Measurements from ENCODE around the gene ANXA2R. TPM values are rescaled to one million over a fixed set of nuclear protein-coding genes. Genes with fewer than 3 reads are reported as not detected.
A peak's percentile ranks its signal among the peaks of the same experiment; 100 is the strongest.

The ANXA2R gene
- total RNA-seq, 1 experiment from 2014 or later: 0.20 TPM

DNA sequence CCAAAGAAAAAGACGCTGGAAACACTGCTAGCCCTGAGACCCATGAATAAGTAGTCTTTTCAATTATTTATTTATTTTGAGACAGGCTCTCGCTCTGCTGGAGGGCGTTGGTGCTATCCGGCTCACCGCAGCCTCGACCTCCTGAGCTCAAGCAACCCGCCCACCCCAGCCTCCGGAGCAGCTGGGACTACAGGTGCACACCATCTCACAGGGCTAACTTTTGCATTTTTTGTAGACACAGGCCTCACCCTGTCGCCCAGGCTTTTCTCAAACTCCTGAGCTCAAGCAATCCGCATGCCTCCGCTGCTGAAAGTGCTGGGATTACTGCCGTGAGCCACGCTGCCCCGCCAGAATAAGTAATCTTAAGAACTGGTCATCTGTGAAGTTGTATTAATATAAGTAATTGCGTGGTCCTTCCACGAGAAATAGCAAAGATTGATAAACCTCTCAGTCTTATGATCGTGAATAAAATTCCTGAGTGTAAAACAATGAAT, 1.6 kb downstream of the ANXA2R start:
- no peak overlapping the region for H4K91ac ChIP-seq (ENCODE audit: insufficient read length, low read depth, low read length)
- H2BK12ac ChIP-seq (ENCODE audit: insufficient read length, low read depth, low read length): no peak overlapping the region
- no peak overlapping the region for H3K27ac ChIP-seq (ENCODE audit: insufficient read length, low read depth, low read length)
- no peak overlapping the region for H2BK5ac ChIP-seq (ENCODE audit: insufficient read length, low read length)
- no peak overlapping the region for H2AFZ ChIP-seq (ENCODE audit: low read length)
- no peak overlapping the region for H3K14ac ChIP-seq (ENCODE audit: insufficient read depth, low read length)
- H3K23me2 ChIP-seq (ENCODE audit: insufficient read length, low read depth, low read length, poor library complexity, severe bottlenecking): peaks cover 11% of the 10 kb centered on the region
- no peak overlapping the region for H3K18ac ChIP-seq (ENCODE audit: insufficient read length, low read depth, low read length)
- no peak overlapping the region for H3K4ac ChIP-seq (ENCODE audit: low read depth, low read length)
- Mint-ChIP-seq H3K27me3 (ENCODE audit: low read depth) (peaks cover 99% of the 10 kb centered on the region), H3K27ac (no peak overlapping the region), H3K4me3 (no peak overlapping the region), H3K4me1 (peaks cover 38 to 42% of the 10 kb centered on the region in 2 experiments), H3K9me3 (peaks cover 0 to 5% of the 10 kb centered on the region in 2 experiments; a peak in 2 of 5 replicates), H3K36me3 (ENCODE audit: insufficient read depth in 1 of 3, low read depth in 3 of 3) (no peaks in the 10 kb centered on the region; a peak in 1 of 7 replicates)
- peaks cover 2% of the 10 kb centered on the region; the same call in 1 of the 2 replicates for H3K4me1 ChIP-seq (ENCODE audit: insufficient read depth, low read length)
- no peak overlapping the region for H2BK15ac ChIP-seq (ENCODE audit: low read depth, low read length)
- H4K8ac ChIP-seq (replicated peaks; ENCODE audit: insufficient read length, low read depth, low read length): no peak overlapping the region
- H3K56ac ChIP-seq (ENCODE audit: insufficient read length, low read depth, low read length): no peak overlapping the region
- peak; percentile 35 for DNase-seq
- no peaks in the 10 kb centered on the region for H3K9me3 ChIP-seq (ENCODE audit: control insufficient read depth, low read depth, low read length)
- H3K4me2 ChIP-seq (ENCODE audit: insufficient read depth, insufficient read length, low read length): no peak overlapping the region
- H3T11ph ChIP-seq (ENCODE audit: low read length): no peak overlapping the region
- H3K79me1 ChIP-seq (ENCODE audit: insufficient read depth, low read depth, low read length, poor library complexity, severe bottlenecking): no peaks in the 10 kb centered on the region
- no CpG with 5 or more reads among the region's 17 CpGs for WGBS (ENCODE audit: extremely low coverage, insufficient read length, low lambda C conversion rate)
- no peak overlapping the region for H2AK5ac ChIP-seq (ENCODE audit: insufficient read length, low read length)
- H2BK120ac ChIP-seq (ENCODE audit: low read depth, low read length, poor library complexity, severe bottlenecking): no peak overlapping the region
- no peak overlapping the region for H4K5ac ChIP-seq (ENCODE audit: insufficient read length, low read depth, low read length)
- TF ChIP-seq, protein P1, sequence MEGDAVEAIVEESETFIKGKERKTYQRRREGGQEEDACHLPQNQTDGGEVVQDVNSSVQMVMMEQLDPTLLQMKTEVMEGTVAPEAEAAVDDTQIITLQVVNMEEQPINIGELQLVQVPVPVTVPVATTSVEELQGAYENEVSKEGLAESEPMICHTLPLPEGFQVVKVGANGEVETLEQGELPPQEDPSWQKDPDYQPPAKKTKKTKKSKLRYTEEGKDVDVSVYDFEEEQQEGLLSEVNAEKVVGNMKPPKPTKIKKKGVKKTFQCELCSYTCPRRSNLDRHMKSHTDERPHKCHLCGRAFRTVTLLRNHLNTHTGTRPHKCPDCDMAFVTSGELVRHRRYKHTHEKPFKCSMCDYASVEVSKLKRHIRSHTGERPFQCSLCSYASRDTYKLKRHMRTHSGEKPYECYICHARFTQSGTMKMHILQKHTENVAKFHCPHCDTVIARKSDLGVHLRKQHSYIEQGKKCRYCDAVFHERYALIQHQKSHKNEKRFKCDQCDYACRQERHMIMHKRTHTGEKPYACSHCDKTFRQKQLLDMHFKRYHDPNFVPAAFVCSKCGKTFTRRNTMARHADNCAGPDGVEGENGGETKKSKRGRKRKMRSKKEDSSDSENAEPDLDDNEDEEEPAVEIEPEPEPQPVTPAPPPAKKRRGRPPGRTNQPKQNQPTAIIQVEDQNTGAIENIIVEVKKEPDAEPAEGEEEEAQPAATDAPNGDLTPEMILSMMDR (conservative IDR thresholded peaks at IDR 0.05): no peak
- peaks cover 91% of the 10 kb centered on the region for H3K27me3 ChIP-seq (ENCODE audit: insufficient read depth, low read length)
- no peak overlapping the region for H3K9ac ChIP-seq (ENCODE audit: extremely low read depth, insufficient read length, low read length)
- no peaks in the 10 kb centered on the region for H3K79me2 ChIP-seq (ENCODE audit: insufficient read depth, low read length)
- no peaks in the 10 kb centered on the region for H4K20me1 ChIP-seq (ENCODE audit: control insufficient read depth, insufficient read depth, insufficient read length)
- H3K23ac ChIP-seq (ENCODE audit: insufficient read length, low read depth, low read length): no peak overlapping the region
- no peak overlapping the region for H2BK20ac ChIP-seq (ENCODE audit: low read depth, low read length, poor library complexity, severe bottlenecking)

Data from H9 (cell line).